Mucosa of descending colon (tissue), 3 donors: ENCODE results near the gene RND2. TPM values are rescaled to one million over a fixed set of nuclear protein-coding genes. Genes with fewer than 3 reads are reported as not detected.

ENCODE experiments used
- ATAC-seq: fragments of 200-7000 bp; cut with Tn5 transposase; one replicate; pipeline ENCODE4 v1.9.1; 2020; ENCODE audit warnings: mild to moderate bottlenecking, moderate library complexity
- DNase-seq, 3 donors: peaks; one replicate each; pipeline ENCODE4 v3.0.0-alpha.2; 2020
- H3K36me3 ChIP-seq: fragments of 200-600 bp; one replicate; pipeline ENCODE4 v1.8.0; 2021; ENCODE audit warnings: low read depth, mild to moderate bottlenecking
- H3K4me1 ChIP-seq: fragments of 200-600 bp; one replicate; pipeline ENCODE4 v1.8.0; 2021; ENCODE audit warnings: low read depth, mild to moderate bottlenecking
- H3K4me3 ChIP-seq: fragments of 200-600 bp; one replicate; pipeline ENCODE4 v1.8.0; 2021; ENCODE audit warnings: mild to moderate bottlenecking
- H3K9me3 ChIP-seq: fragments of 200-600 bp; one replicate; pipeline ENCODE4 v1.8.0; 2021; ENCODE audit warnings: mild to moderate bottlenecking
- intact Hi-C, 2 donors: fragments of 100-400 bp; cut with DNase I in 1 of 2; cut with micrococcal nuclease in 1 of 2; formaldehyde crosslinking; loops; one replicate each; pipeline versions ENCODE4 v1.11.0 to v1.11.1; 2022; cut with DNase I, micrococcal nuclease
- total RNA-seq, 3 donors: library from RNA; stranded (reverse); fragmentation: NEBNext Ultra II Directional in 2 of 3; extraction: Animal tissue kit (Norgen Biotek cat#: 25700) in 2 of 3; gene quantifications; one replicate each; pipeline versions ENCODE4 v1.2.1 to v1.2.4, GENCODE V29; 2021 to 2023
- TF ChIP-seq, protein P1 (sequence below): fragments of 200-600 bp; IDR thresholded peaks from one replicate; pipeline ENCODE4 v1.8.0; 2022; ENCODE audit warnings: antibody characterized with exemption, mild to moderate bottlenecking
- donor health status: DM: no; HTN: no; CAD: no; lungs with moderate emphysema.
- donor health status: DM: no; HTN: no; CAD: no.
- donor health status: DM: no; HTN: yes; CAD: no.

The RND2 gene
- total RNA-seq, 3 donors from 2014 or later, result 0.09 to 7.2 (median 0.51) TPM

GRCh38 chr17:43025290-43025657 is 243 bp downstream of the RND2 start:
- H3K36me3 ChIP-seq, result no peaks in the 10 kb centered on the region
- DNase-seq, result peak in 1 of 3 donors; percentile 63
- TF ChIP-seq, protein P1, sequence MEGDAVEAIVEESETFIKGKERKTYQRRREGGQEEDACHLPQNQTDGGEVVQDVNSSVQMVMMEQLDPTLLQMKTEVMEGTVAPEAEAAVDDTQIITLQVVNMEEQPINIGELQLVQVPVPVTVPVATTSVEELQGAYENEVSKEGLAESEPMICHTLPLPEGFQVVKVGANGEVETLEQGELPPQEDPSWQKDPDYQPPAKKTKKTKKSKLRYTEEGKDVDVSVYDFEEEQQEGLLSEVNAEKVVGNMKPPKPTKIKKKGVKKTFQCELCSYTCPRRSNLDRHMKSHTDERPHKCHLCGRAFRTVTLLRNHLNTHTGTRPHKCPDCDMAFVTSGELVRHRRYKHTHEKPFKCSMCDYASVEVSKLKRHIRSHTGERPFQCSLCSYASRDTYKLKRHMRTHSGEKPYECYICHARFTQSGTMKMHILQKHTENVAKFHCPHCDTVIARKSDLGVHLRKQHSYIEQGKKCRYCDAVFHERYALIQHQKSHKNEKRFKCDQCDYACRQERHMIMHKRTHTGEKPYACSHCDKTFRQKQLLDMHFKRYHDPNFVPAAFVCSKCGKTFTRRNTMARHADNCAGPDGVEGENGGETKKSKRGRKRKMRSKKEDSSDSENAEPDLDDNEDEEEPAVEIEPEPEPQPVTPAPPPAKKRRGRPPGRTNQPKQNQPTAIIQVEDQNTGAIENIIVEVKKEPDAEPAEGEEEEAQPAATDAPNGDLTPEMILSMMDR, result no peak
- no peak overlapping the region for H3K4me3 ChIP-seq
- H3K9me3 ChIP-seq, result no peaks in the 10 kb centered on the region
- H3K4me1 ChIP-seq, result peaks cover 15% of the 10 kb centered on the region
- ATAC-seq, result no peak
- intact Hi-C loops, result no loop called here

- Histone ChIP-seq H3K9me3 (no peaks in the 10 kb centered on the region), H3K4me3 (no peak overlapping the region), H3K36me3 (no peaks in the 10 kb centered on the region), H3K4me1 (peaks cover 14% of the 10 kb centered on the region)
- TF ChIP-seq, protein P1, result no peak
- intact Hi-C loops, result no loop called here
- DNase-seq (no peak), ATAC-seq (no peak)
Measured at GRCh38 chr17:43025766-43026537, 921 bp downstream of the RND2 start.

DNA sequence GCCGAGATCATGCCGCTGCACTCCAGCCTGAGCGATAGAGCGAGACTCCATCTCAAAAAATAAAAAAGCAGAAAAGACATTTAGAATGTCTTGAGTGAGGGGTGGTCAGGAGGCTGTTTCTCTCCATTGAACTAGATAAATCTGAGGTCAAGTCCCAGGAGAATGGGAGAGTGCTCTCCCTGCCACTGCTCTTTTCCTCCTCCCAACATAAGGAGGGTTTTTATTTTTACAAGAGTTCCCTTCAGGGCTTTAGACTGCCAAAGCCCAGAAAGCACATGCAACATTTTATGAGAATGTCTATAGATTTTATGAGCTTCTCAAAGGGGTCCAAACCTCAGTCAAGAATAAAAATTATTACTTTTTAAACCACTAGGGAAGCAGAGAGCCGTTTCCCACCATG is 1.6 kb downstream of the RND2 start:
- intact Hi-C loops, result no loop called here

GRCh38 chr17:43027091-43028032 is 2.3 kb downstream of the RND2 start:
- H3K9me3 ChIP-seq, result no peaks in the 10 kb centered on the region
- no peaks in the 10 kb centered on the region for H3K36me3 ChIP-seq
- ATAC-seq, result no peak
- DNase-seq, result no peak
- H3K4me3 ChIP-seq, result no peak overlapping the region
- TF ChIP-seq, protein P1, result no peak
- peaks cover 10% of the 10 kb centered on the region for H3K4me1 ChIP-seq
- intact Hi-C loops, result no loop called here

More for the DNA sequence above, 1.6 kb downstream of the RND2 start:
- Histone ChIP-seq H3K4me3 (no peak overlapping the region), H3K36me3 (no peaks in the 10 kb centered on the region), H3K4me1 (peaks cover 10% of the 10 kb centered on the region), H3K9me3 (no peaks in the 10 kb centered on the region)
- no peak for ATAC-seq
- TF ChIP-seq, protein P1, result no peak
- no peak for DNase-seq

- intact Hi-C loops, result no loop called here
- H3K4me3 ChIP-seq, result no peak overlapping the region
- no peaks in the 10 kb centered on the region for H3K36me3 ChIP-seq
- ATAC-seq (no peak), DNase-seq (no peak)
- TF ChIP-seq, protein P1, result no peak
- H3K9me3 ChIP-seq, result no peaks in the 10 kb centered on the region
- H3K4me1 ChIP-seq, result peaks cover 7% of the 10 kb centered on the region
Measured at GRCh38 chr17:43028221-43028861, 3.3 kb downstream of the RND2 start.
